Ovary (tissue), 9 donors: ENCODE results near the gene SLIT1. TPM values are rescaled to one million over a fixed set of nuclear protein-coding genes. Genes with fewer than 3 reads are reported as not detected.

Experiments used
- DNase-seq, 5 donors: peaks; one replicate each; pipeline ENCODE4 v3.0.0-alpha.2; 2019 to 2020
- H3K27ac ChIP-seq, 2 donors: fragments of 200-600 bp; one replicate each; pipeline versions ENCODE4 v1.5.1 to v1.8.0; 2019 to 2022
- H3K27me3 ChIP-seq: fragments of 200-600 bp; one replicate; pipeline ENCODE4 v1.8.0; 2022
- H3K36me3 ChIP-seq: fragments of 200-600 bp; sonication (generic); one replicate; pipeline ENCODE4 v1.5.1; 2019
- H3K4me1 ChIP-seq: one replicate; pipeline ENCODE4 v1.8.1; 2013; ENCODE audit warnings: mild to moderate bottlenecking, moderate library complexity; ENCODE audit not compliant: insufficient read depth
- H3K4me3 ChIP-seq: fragments of 200-600 bp; sonication (generic); one replicate; pipeline ENCODE4 v1.5.1; 2017
- H3K9me3 ChIP-seq, 2 donors: fragments of 200-600 bp in 1 of 2; sonication (generic) in 1 of 2; one replicate each; pipeline versions ENCODE4 v1.5.1 to v1.8.1; 2013 to 2019; ENCODE audit warnings: mild to moderate bottlenecking in 1 of 2, moderate library complexity in 1 of 2
- CTCF ChIP-seq, 3 donors: fragments of 450-650 bp in 2 of 3; fragments of 200-600 bp in 1 of 3; IDR thresholded peaks; one replicate each; pipeline versions ENCODE4 v1.5.1 to v1.8.0; 2016 to 2022; ENCODE audit warnings: antibody characterized with exemption in 3 of 3, mild to moderate bottlenecking in 1 of 3
- EP300 ChIP-seq: sonication (generic); formaldehyde crosslinking; IDR thresholded peaks from one replicate; pipeline ENCODE4 v1.6.1; 2017; ENCODE audit warnings: antibody characterized with exemption
- POLR2A ChIP-seq: fragments of 450-650 bp; IDR thresholded peaks from one replicate; pipeline ENCODE4 v1.6.1; 2017; ENCODE audit warnings: antibody characterized with exemption, mild to moderate bottlenecking, moderate library complexity
- WGBS, 3 donors: extraction: QIAGEN DNeasy Blood & Tissue Kit in 1 of 3; methylation state at CpG; one replicate each; pipeline versions ENCODE4 v1.1.5 to v1.1.7; 2013 to 2017; 5-methylcytosine and 5-hydroxymethylcytosine counted together
- intact Hi-C, 4 donors: fragments of 100-400 bp; cut with DNase I; formaldehyde crosslinking; loops; one replicate each; pipeline versions ENCODE4 v1.11.0 to v1.15.1; 2022 to 2023
- polyA plus RNA-seq, 2 donors: library from polyadenylated mRNA; stranded (reverse); fragments of 200-250 nt in 1 of 2; fragments of 350-450 nt in 1 of 2; fragmentation: Illumina TruSeq in 1 of 2; extraction: RNeasy Lipid Tissue Mini Kit (QIAGEN cat#74804) in 1 of 2; gene quantifications; one replicate each; pipeline ENCODE4 v1.2.3, GENCODE V29; 2013 to 2014
- total RNA-seq, 7 donors: library from RNA; depleted of rRNA in 2 of 7; stranded (reverse); fragments of >200 nt in 2 of 7; fragmentation: NEBNext Ultra II Directional in 3 of 7; extraction: Animal tissue kit (Norgen Biotek cat#: 25700) in 3 of 7; gene quantifications; one replicate each; pipeline versions ENCODE4 v1.1.0 to v1.2.4, GENCODE V29; 2016 to 2023
- donor health status: DM: no; HTN: no; CAD: no; lungs with moderate emphysema.
- donor health status: DM: no; HTN: no; CAD: no.
- donor health status: Bipolar disorder and iron deficiency.
- donor health status: DM: yes; HTN: yes; CAD: no.
- donor health status: DM: no; HTN: no; CAD: no.
- donor health status: DM: yes; HTN: yes; CAD: no.

The SLIT1 gene
- total and polyA plus RNA-seq, 9 donors = under 0.01 to 0.62 (median 0.25) TPM

- DNase-seq = no peak
- H3K36me3 ChIP-seq = no peaks in the 10 kb centered on the region
- no peaks in the 10 kb centered on the region for H3K27me3 ChIP-seq
- no peak overlapping the region for H3K27ac ChIP-seq
- TF ChIP-seq CTCF (IDR thresholded peaks at IDR 0.05) (no peak), POLR2A (no peak), EP300 (no peak)
- WGBS, 3 donors = 91 to 94% (median 94%) methylated on average over 38 of the region's 38 CpGs
- H3K4me1 ChIP-seq = peaks cover under 1% of the 10 kb centered on the region
- no peak overlapping the region for H3K4me3 ChIP-seq
- H3K9me3 ChIP-seq = peaks cover 0 to 3% of the 10 kb centered on the region in 2 donors
- intact Hi-C loops = no loop called here
Observed at GRCh38 chr10:97042716-97043562, 142.8 kb downstream of the SLIT1 start.

GRCh38 chr10:97042081-97042480, 143.7 kb downstream of the SLIT1 start:
- Histone ChIP-seq H3K4me1 (peaks cover 1% of the 10 kb centered on the region), H3K4me3 (no peak overlapping the region), H3K36me3 (no peaks in the 10 kb centered on the region), H3K27ac (no peak overlapping the region), H3K27me3 (no peaks in the 10 kb centered on the region), H3K9me3 (peaks cover 0 to 3% of the 10 kb centered on the region in 2 donors)
- TF ChIP-seq EP300 = no peak
- TF ChIP-seq CTCF (IDR thresholded peaks at IDR 0.05) = no peak
- no peak for TF ChIP-seq POLR2A
- DNase-seq = no peak
- intact Hi-C loops = no loop called here
- WGBS, 3 donors = 89 to 90% (median 90%) methylated on average over 5 of the region's 5 CpGs

GRCh38 chr10:97040706-97041105, 145.1 kb downstream of the SLIT1 start:
- WGBS, 3 donors = 86 to 91% (median 86%) methylated on average over 8 of the region's 8 CpGs
- intact Hi-C loops = no loop called here
- peaks cover 1% of the 10 kb centered on the region for H3K4me1 ChIP-seq
- H3K27ac ChIP-seq = no peak overlapping the region
- no peaks in the 10 kb centered on the region for H3K27me3 ChIP-seq
- DNase-seq = no peak
- TF ChIP-seq EP300 (no peak), POLR2A (no peak), CTCF (IDR thresholded peaks at IDR 0.05) (no peak)
- H3K36me3 ChIP-seq = no peaks in the 10 kb centered on the region
- H3K4me3 ChIP-seq = no peak overlapping the region
- H3K9me3 ChIP-seq = peaks cover 0 to 3% of the 10 kb centered on the region in 2 donors

- peaks cover 1% of the 10 kb centered on the region for H3K4me1 ChIP-seq
- H3K9me3 ChIP-seq = peaks cover 0 to 3% of the 10 kb centered on the region in 2 donors
- H3K36me3 ChIP-seq = no peaks in the 10 kb centered on the region
- DNase-seq = no peak
- no peak overlapping the region for H3K4me3 ChIP-seq
- no peak for TF ChIP-seq CTCF (IDR thresholded peaks at IDR 0.05)
- TF ChIP-seq POLR2A = no peak
- TF ChIP-seq EP300 = no peak
- intact Hi-C loops = no loop called here
- 96 to 97% (median 97%) methylated on average over 9 of the region's 9 CpGs for WGBS, 3 donors
- no peak overlapping the region for H3K27ac ChIP-seq
- H3K27me3 ChIP-seq = no peaks in the 10 kb centered on the region
Observed at GRCh38 chr10:97040248-97040584, 145.5 kb downstream of the SLIT1 start.
